ENCODE data around the gene FHDC1.

The FHDC1 gene

DNA sequence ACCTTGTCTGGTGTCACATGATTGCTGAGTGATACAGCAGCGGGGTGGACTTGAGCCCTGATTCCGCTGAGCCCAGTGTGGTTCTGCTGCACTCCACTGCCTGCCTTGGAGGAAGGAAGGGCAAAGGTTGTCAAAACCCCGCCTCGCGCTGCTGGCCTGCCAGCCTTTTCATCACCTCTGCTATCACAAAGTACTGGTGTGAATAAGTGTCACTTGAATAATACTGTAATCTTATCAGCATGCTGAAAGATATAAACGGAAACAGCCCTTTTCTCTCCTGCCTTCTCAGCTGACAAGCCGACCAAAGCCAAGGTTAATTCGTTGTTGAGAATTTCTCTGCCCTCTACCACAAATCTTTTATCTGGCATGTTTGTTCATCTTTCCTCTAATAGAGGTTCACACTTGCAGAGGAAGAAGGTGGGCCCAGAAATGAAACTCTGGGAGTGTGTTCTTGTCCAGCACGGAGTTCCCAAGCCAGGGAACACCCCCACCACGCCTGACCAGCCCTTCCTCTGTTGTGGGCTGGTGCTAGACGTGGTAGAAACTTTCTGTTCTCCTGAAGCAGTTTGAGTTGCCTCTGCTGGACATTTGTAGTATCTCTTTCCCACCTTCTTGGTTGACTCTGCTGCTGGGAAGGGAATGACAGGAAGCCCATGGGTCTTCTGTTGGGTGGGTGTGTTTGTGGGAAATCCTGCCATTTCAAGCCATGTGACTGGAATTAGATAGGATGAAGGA lies 21.5 kb downstream of the FHDC1 start:
- no peaks in the 10 kb centered on the region for H3K4me1 ChIP-seq (ENCODE audit: insufficient read depth, low read length, severe bottlenecking)
- no peaks in the 10 kb centered on the region; the same call in 1 of the 2 replicates for H3K27me3 ChIP-seq (ENCODE audit: insufficient read depth, low read length)
- no peaks in the 10 kb centered on the region for H3F3A ChIP-seq (ENCODE audit: insufficient read depth, low read length)
- no peak overlapping the region for H3K27ac ChIP-seq (ENCODE audit: low read depth, low read length, poor library complexity, severe bottlenecking)
- H2AFZ ChIP-seq (ENCODE audit: low read length), result no peak overlapping the region
- no peaks in the 10 kb centered on the region for H4K20me1 ChIP-seq (ENCODE audit: insufficient read depth, low read length)
- H3K9me2 ChIP-seq (ENCODE audit: low read depth, low read length), result no peaks in the 10 kb centered on the region
- H3K9ac ChIP-seq (ENCODE audit: low read length), result no peak overlapping the region
- TF ChIP-seq, protein P1, sequence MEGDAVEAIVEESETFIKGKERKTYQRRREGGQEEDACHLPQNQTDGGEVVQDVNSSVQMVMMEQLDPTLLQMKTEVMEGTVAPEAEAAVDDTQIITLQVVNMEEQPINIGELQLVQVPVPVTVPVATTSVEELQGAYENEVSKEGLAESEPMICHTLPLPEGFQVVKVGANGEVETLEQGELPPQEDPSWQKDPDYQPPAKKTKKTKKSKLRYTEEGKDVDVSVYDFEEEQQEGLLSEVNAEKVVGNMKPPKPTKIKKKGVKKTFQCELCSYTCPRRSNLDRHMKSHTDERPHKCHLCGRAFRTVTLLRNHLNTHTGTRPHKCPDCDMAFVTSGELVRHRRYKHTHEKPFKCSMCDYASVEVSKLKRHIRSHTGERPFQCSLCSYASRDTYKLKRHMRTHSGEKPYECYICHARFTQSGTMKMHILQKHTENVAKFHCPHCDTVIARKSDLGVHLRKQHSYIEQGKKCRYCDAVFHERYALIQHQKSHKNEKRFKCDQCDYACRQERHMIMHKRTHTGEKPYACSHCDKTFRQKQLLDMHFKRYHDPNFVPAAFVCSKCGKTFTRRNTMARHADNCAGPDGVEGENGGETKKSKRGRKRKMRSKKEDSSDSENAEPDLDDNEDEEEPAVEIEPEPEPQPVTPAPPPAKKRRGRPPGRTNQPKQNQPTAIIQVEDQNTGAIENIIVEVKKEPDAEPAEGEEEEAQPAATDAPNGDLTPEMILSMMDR (IDR thresholded peaks at IDR 0.05; ENCODE audit: low read length), result no peak
- TF ChIP-seq EZH2 (IDR thresholded peaks at IDR 0.05; ENCODE audit: borderline replicate concordance, low read length), result no peak
- H3K4me2 ChIP-seq (ENCODE audit: low read length), result no peak overlapping the region
- no peak overlapping the region for H3K4me3 ChIP-seq (ENCODE audit: low read depth, low read length, poor library complexity, severe bottlenecking)
- no peaks in the 10 kb centered on the region for H3K36me3 ChIP-seq (ENCODE audit: insufficient read depth, low read length)
- H3K9me3 ChIP-seq (ENCODE audit: low read length), result no peaks in the 10 kb centered on the region
- H3K79me2 ChIP-seq (ENCODE audit: insufficient read depth, low read length), result no peaks in the 10 kb centered on the region

GRCh38 chr4:152959080-152959479 lies 23.0 kb downstream of the FHDC1 start:
- Histone ChIP-seq H3K9me3 (ENCODE audit: low read length) (no peaks in the 10 kb centered on the region), H2AFZ (ENCODE audit: low read length) (no peak overlapping the region), H3K27me3 (ENCODE audit: insufficient read depth, low read length) (no peaks in the 10 kb centered on the region; the same call in 1 of the 2 replicates), H3K4me1 (ENCODE audit: insufficient read depth, low read length, severe bottlenecking) (no peaks in the 10 kb centered on the region), H3K9me2 (ENCODE audit: low read depth, low read length) (no peaks in the 10 kb centered on the region), H3K27ac (ENCODE audit: low read depth, low read length, poor library complexity, severe bottlenecking) (no peak overlapping the region), H3K4me3 (ENCODE audit: low read depth, low read length, poor library complexity, severe bottlenecking) (no peak overlapping the region), H4K20me1 (ENCODE audit: insufficient read depth, low read length) (no peaks in the 10 kb centered on the region), H3K79me2 (ENCODE audit: insufficient read depth, low read length) (no peaks in the 10 kb centered on the region), H3K9ac (ENCODE audit: low read length) (no peak overlapping the region), H3F3A (ENCODE audit: insufficient read depth, low read length) (no peaks in the 10 kb centered on the region), H3K36me3 (ENCODE audit: insufficient read depth, low read length) (no peaks in the 10 kb centered on the region), H3K4me2 (ENCODE audit: low read length) (no peak overlapping the region)
- TF ChIP-seq EZH2 (IDR thresholded peaks at IDR 0.05; ENCODE audit: borderline replicate concordance, low read length), result no peak
- TF ChIP-seq, protein P1 (IDR thresholded peaks at IDR 0.05; ENCODE audit: low read length), result no peak

- no peaks in the 10 kb centered on the region for H3K9me2 ChIP-seq (ENCODE audit: low read depth, low read length)
- H3K4me3 ChIP-seq (ENCODE audit: low read depth, low read length, poor library complexity, severe bottlenecking), result no peak overlapping the region
- H3K36me3 ChIP-seq (ENCODE audit: insufficient read depth, low read length), result no peaks in the 10 kb centered on the region
- H2AFZ ChIP-seq (ENCODE audit: low read length), result no peak overlapping the region
- no peak overlapping the region for H3K9ac ChIP-seq (ENCODE audit: low read length)
- TF ChIP-seq, protein P1 (IDR thresholded peaks at IDR 0.05; ENCODE audit: low read length), result no peak
- no peak for TF ChIP-seq EZH2 (IDR thresholded peaks at IDR 0.05; ENCODE audit: borderline replicate concordance, low read length)
- H3F3A ChIP-seq (ENCODE audit: insufficient read depth, low read length), result no peaks in the 10 kb centered on the region
- H4K20me1 ChIP-seq (ENCODE audit: insufficient read depth, low read length), result no peaks in the 10 kb centered on the region
- H3K4me2 ChIP-seq (ENCODE audit: low read length), result no peak overlapping the region
- no peaks in the 10 kb centered on the region for H3K4me1 ChIP-seq (ENCODE audit: insufficient read depth, low read length, severe bottlenecking)
- no peaks in the 10 kb centered on the region; the same call in 1 of the 2 replicates for H3K27me3 ChIP-seq (ENCODE audit: insufficient read depth, low read length)
- no peaks in the 10 kb centered on the region for H3K79me2 ChIP-seq (ENCODE audit: insufficient read depth, low read length)
- no peaks in the 10 kb centered on the region for H3K9me3 ChIP-seq (ENCODE audit: low read length)
- no peak overlapping the region for H3K27ac ChIP-seq (ENCODE audit: low read depth, low read length, poor library complexity, severe bottlenecking)
Observed at GRCh38 chr4:152960082-152960481, 24.0 kb downstream of the FHDC1 start.

Data from OCI-LY1 (cell line).